HG02840 (cell line): ENCODE results near the gene GJC3.

Experiments
- ATAC-seq: cut with Tn5 transposase; IDR thresholded peaks from one replicate; pipeline ENCODE4 v1.9.1; 2021; ENCODE audit warnings: mild to moderate bottlenecking, moderate library complexity, moderate number of reproducible peaks; ENCODE audit not compliant: unreplicated experiment, low FRiP score

Gene GJC3

GRCh38 chr7:99876491-99876890 lies 52.9 kb downstream of the GJC3 start:
- ATAC-seq: no peak
